DND-41 (cell line): ENCODE results near the gene SPATA25.

Source experiments
- ATAC-seq: fragments of 200-7000 bp; cut with Tn5 transposase; 3 replicates; pipeline ENCODE4 v1.9.1; 2021; ENCODE audit warnings: low read depth; ENCODE audit not compliant: insufficient read depth
- DNase-seq: peaks from one replicate; pipeline ENCODE4 v3.0.0-alpha.2; 2020
- H2AFZ ChIP-seq: 2 replicates; pipeline ENCODE4 v1.6.0; 2012; ENCODE audit warnings: low read depth, low read length
- H3K27ac ChIP-seq: 2 replicates; pipeline ENCODE4 v1.5.1; 2012; ENCODE audit warnings: low read length, inconsistent platforms
- H3K27me3 ChIP-seq: fragments of 200-600 bp; sonication (generic); 2 replicates; pipeline ENCODE4 v1.6.0; 2012; ENCODE audit warnings: low read length, mild to moderate bottlenecking, inconsistent platforms; ENCODE audit not compliant: insufficient read depth, poor library complexity
- H3K36me3 ChIP-seq: 2 replicates; pipeline ENCODE4 v1.5.1; 2012; ENCODE audit warnings: low read length, inconsistent platforms; ENCODE audit not compliant: insufficient read depth
- H3K4me1 ChIP-seq: 2 replicates; pipeline ENCODE4 v1.5.1; 2012; ENCODE audit warnings: mild to moderate bottlenecking, low read length; ENCODE audit not compliant: insufficient read depth
- H3K4me2 ChIP-seq: 2 replicates; pipeline ENCODE4 v1.6.0; 2012; ENCODE audit warnings: mild to moderate bottlenecking, moderate library complexity, low read length, inconsistent platforms; ENCODE audit not compliant: insufficient read depth
- H3K4me3 ChIP-seq, 2 experiments: fragments of 200-600 bp in 1 of 2; shearing (Covaris generic) in 1 of 2; 2 replicates each; pipeline ENCODE4 v1.5.1; 2012 to 2016; ENCODE audit warnings: inconsistent platforms in 2 of 2, low read length in 2 of 2, mild to moderate bottlenecking in 2 of 2, low read depth in 1 of 2, moderate library complexity in 1 of 2
- H3K79me2 ChIP-seq: 2 replicates; pipeline ENCODE4 v1.6.0; 2012; ENCODE audit warnings: low read length, inconsistent platforms; ENCODE audit not compliant: insufficient read depth
- H3K9ac ChIP-seq: 2 replicates; pipeline ENCODE4 v1.6.0; 2012; ENCODE audit warnings: low read depth, mild to moderate bottlenecking, inconsistent platforms, low read length, moderate library complexity
- H3K9me3 ChIP-seq: 2 replicates; pipeline ENCODE4 v1.5.1; 2012; ENCODE audit warnings: low read length, moderate library complexity, mild to moderate bottlenecking, inconsistent platforms; ENCODE audit not compliant: insufficient read depth, severe bottlenecking
- H4K20me1 ChIP-seq: 2 replicates; pipeline ENCODE4 v1.6.0; 2012; ENCODE audit warnings: low read length; ENCODE audit not compliant: insufficient read depth
- CTCF ChIP-seq: IDR thresholded peaks from 2 replicates; pipeline ENCODE4 v1.5.1; 2012; ENCODE audit warnings: borderline replicate concordance, low read length, moderate library complexity, mild to moderate bottlenecking; ENCODE audit not compliant: poor library complexity, severe bottlenecking; ENCODE audit errors: extremely low read depth
- EZH2 ChIP-seq: IDR thresholded peaks from 3 replicates; pipeline ENCODE4 v1.6.1; 2012; ENCODE audit warnings: borderline replicate concordance, low read depth, mild to moderate bottlenecking, moderate library complexity, low read length, inconsistent platforms; ENCODE audit not compliant: severe bottlenecking

The SPATA25 gene

DNA sequence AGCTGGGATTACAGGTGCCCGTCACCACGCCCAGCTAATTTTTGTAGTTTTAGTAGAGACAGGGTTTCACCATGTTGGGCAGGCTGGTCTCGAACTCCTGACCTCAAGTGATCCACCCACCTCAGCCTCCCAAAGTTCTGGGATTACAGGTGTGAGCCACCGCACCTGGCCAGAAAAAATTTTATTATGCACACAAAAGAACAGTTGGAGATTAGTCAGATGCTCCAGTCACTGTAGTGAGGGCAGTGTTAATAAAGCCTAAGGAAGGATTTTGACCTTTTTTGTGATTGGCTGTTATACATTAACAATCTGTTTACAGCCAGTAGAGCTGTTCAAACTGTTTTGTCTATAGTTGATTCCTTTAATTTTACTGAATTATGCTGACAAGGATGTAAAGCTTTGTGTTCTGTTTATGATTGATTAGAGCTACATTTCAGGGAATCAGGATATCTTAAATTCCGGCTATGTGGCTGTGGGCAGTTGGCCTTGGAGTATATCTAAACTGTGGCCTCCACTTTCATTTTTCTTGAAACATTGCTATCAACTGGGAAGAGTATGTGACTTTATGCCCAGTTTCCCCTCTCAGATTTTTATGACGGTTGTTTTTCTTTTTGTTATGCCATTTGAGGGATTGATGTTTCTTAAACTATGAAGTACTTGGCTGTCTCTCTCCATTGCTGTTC, 20.1 kb downstream of the SPATA25 start:
- no peaks in the 10 kb centered on the region for H3K36me3 ChIP-seq
- H3K9ac ChIP-seq: no peak overlapping the region
- DNase-seq (no peak), ATAC-seq (no peak)
- H3K79me2 ChIP-seq: no peaks in the 10 kb centered on the region
- H3K4me2 ChIP-seq: no peak overlapping the region
- TF ChIP-seq CTCF (no peak), EZH2 (no peak)
- H3K4me1 ChIP-seq: no peaks in the 10 kb centered on the region
- H3K27ac ChIP-seq: no peak overlapping the region
- H3K4me3 ChIP-seq: no peak overlapping the region
- H3K9me3 ChIP-seq: no peaks in the 10 kb centered on the region
- H2AFZ ChIP-seq: no peak overlapping the region
- H4K20me1 ChIP-seq: no peaks in the 10 kb centered on the region
- no peaks in the 10 kb centered on the region for H3K27me3 ChIP-seq

GRCh38 chr20:45866454-45866853, 21.0 kb downstream of the SPATA25 start:
- H4K20me1 ChIP-seq: no peaks in the 10 kb centered on the region
- no peaks in the 10 kb centered on the region for H3K4me1 ChIP-seq
- H3K79me2 ChIP-seq: no peaks in the 10 kb centered on the region
- no peak overlapping the region for H3K9ac ChIP-seq
- TF ChIP-seq EZH2 (no peak), CTCF (no peak)
- no peak overlapping the region for H3K27ac ChIP-seq
- ATAC-seq (no peak), DNase-seq (no peak)
- no peak overlapping the region for H3K4me2 ChIP-seq
- no peak overlapping the region for H3K4me3 ChIP-seq
- no peaks in the 10 kb centered on the region for H3K9me3 ChIP-seq
- H3K27me3 ChIP-seq: no peaks in the 10 kb centered on the region
- no peak overlapping the region for H2AFZ ChIP-seq
- no peaks in the 10 kb centered on the region for H3K36me3 ChIP-seq

DNA sequence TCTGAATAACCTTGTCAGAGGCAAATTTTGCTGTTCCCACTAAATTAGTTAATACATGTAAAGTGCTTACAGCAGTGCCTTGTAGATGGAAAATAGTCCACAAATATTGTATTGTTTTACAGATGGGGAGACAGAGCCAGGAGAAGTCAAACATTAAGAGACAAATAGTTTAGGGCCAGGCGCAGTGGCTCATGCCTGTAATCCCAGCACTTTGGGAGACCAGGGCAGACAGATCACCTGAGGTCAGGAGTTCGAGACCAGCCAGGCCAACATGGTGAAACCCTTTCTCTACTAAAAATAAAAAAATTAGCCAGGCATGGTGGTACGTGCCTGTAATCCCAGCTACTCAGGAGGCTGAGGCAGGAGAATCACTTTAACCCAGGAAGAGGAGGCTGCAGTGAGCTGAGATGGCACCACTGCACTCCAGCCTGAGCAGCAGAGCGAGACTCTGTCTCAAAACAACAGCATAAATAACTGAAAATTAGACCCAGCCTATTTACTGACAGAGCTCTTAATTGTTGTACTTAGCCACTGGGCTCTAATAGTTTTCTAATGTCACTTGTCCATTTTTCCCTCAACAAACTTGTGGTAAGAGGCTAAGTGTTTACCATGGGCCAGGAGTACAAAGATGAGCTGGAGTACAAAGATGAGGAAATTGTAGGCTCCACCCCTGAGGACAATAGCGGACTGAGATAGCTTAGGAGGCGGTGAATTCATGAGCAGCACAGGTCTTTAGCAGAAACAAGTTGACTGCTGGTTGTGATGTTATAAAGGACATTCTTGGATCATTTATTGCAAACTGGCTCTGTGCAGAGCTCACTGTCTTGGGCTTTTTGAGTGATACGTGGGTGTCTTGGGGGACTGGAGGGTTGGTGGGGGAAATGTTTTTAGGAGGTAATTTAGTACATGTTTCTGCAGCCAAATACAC, 23.6 kb downstream of the SPATA25 start:
- ATAC-seq: no peak
- H3K4me3 ChIP-seq: no peak overlapping the region
- no peak overlapping the region for H3K27ac ChIP-seq
- peaks cover 8% of the 10 kb centered on the region for H3K4me1 ChIP-seq
- no peak for DNase-seq
- no peak overlapping the region for H2AFZ ChIP-seq
- TF ChIP-seq EZH2 (no peak), CTCF (no peak)
- no peaks in the 10 kb centered on the region for H3K9me3 ChIP-seq
- H4K20me1 ChIP-seq: no peaks in the 10 kb centered on the region
- H3K27me3 ChIP-seq: no peaks in the 10 kb centered on the region
- peaks cover 8% of the 10 kb centered on the region for H3K79me2 ChIP-seq
- no peak overlapping the region for H3K4me2 ChIP-seq
- H3K36me3 ChIP-seq: no peaks in the 10 kb centered on the region
- H3K9ac ChIP-seq: no peak overlapping the region
